ENCODE results near the gene MEGF9.

- TF ChIP-seq CTCF (CRISPR knock-in tag; IDR thresholded peaks at IDR 0.05) (no peak), SP4 (CRISPR knock-in tag; IDR thresholded peaks at IDR 0.05) (no peak), BRCA1 (CRISPR knock-in tag; IDR thresholded peaks at IDR 0.05) (no peak)
Observed at GRCh38 chr9:120652934-120653333, 61.3 kb downstream of the MEGF9 start.
